Activated CD8-positive, alpha-beta memory T cell treated with anti-CD3 and anti-CD28 coated beads, Interleukin-2, amount 10 ng/mL, durations not matched to agents 7 days and 5 days (primary cell): Measurements from ENCODE around the gene CEP72. TPM values are rescaled to one million over a fixed set of nuclear protein-coding genes. Genes with fewer than 3 reads are reported as not detected.

Experiments used
- ATAC-seq: fragments of 150-1000 bp; cut with Tn5 transposase; one replicate; pipeline ENCODE4 v1.10.0; 2021; ENCODE audit warnings: moderate library complexity
- CTCF ChIA-PET: fragments of 350-600 bp; sonication (Branson Sonifier 250); formaldehyde crosslinking; loops from one replicate; lab custom pipeline; 2021; ENCODE audit warnings: antibody characterized with exemption; lab: Charles Lee
- DNase-seq: peaks from one replicate; pipeline ENCODE4 v3.0.0-alpha.2; 2020
- H3K27ac Mint-ChIP-seq: one replicate; pipeline ENCODE4 v1.8.0; 2021; ENCODE audit warnings: mild to moderate bottlenecking, mixed read lengths
- H3K27me3 Mint-ChIP-seq: one replicate; pipeline ENCODE4 v1.8.0; 2021; ENCODE audit warnings: mixed read lengths
- H3K36me3 Mint-ChIP-seq: one replicate; pipeline ENCODE4 v1.8.0; 2021; ENCODE audit warnings: mild to moderate bottlenecking, mixed read lengths
- H3K4me1 Mint-ChIP-seq: one replicate; pipeline ENCODE4 v1.8.0; 2021; ENCODE audit warnings: mixed read lengths
- H3K4me3 Mint-ChIP-seq: one replicate; pipeline ENCODE4 v1.8.0; 2021; ENCODE audit warnings: mild to moderate bottlenecking, moderate library complexity, mixed read lengths
- H3K9me3 Mint-ChIP-seq: one replicate; pipeline ENCODE4 v1.8.0; 2022; ENCODE audit warnings: low read depth, mixed read lengths
- total RNA-seq, 2 experiments: library from RNA; stranded (reverse); gene quantifications; one replicate each; pipeline ENCODE4 v1.2.3, GENCODE V29; 2021

The CEP72 gene
- total RNA-seq, 2 experiments from 2014 or later = 32.2 to 40.5 TPM

GRCh38 chr5:644971-645370 lies 32.8 kb downstream of the CEP72 start:
- H3K9me3 Mint-ChIP-seq = no peaks in the 10 kb centered on the region
- H3K4me3 Mint-ChIP-seq = no peak overlapping the region
- no peak for ATAC-seq
- no peaks in the 10 kb centered on the region for H3K27me3 Mint-ChIP-seq
- H3K4me1 Mint-ChIP-seq = peaks cover 5% of the 10 kb centered on the region
- H3K27ac Mint-ChIP-seq = no peak overlapping the region
- CTCF ChIA-PET = no interaction called here
- DNase-seq = no peak
- peaks cover 24% of the 10 kb centered on the region for H3K36me3 Mint-ChIP-seq

GRCh38 chr5:645421-645820 lies 33.3 kb downstream of the CEP72 start:
- Mint-ChIP-seq H3K9me3 (no peaks in the 10 kb centered on the region), H3K4me3 (no peak overlapping the region), H3K36me3 (peaks cover 20% of the 10 kb centered on the region), H3K27ac (no peak overlapping the region), H3K4me1 (peaks cover 5% of the 10 kb centered on the region), H3K27me3 (no peaks in the 10 kb centered on the region)
- DNase-seq (no peak), ATAC-seq (no peak)
- CTCF ChIA-PET = no interaction called here

GRCh38 chr5:646396-647201 lies 34.5 kb downstream of the CEP72 start:
- Mint-ChIP-seq H3K27ac (no peak overlapping the region), H3K9me3 (no peaks in the 10 kb centered on the region), H3K36me3 (peaks cover 20% of the 10 kb centered on the region), H3K4me3 (no peak overlapping the region), H3K27me3 (no peaks in the 10 kb centered on the region), H3K4me1 (peaks cover 5% of the 10 kb centered on the region)
- DNase-seq (no peak), ATAC-seq (no peak)
- CTCF ChIA-PET = interaction anchor here (0.8 kb wide), 1 partner anchor 23 kb away, joined by 3 read pairs; no protein-coding TSS in a partner anchor

- peaks cover 26% of the 10 kb centered on the region for H3K36me3 Mint-ChIP-seq
- DNase-seq = no peak
- no peak for ATAC-seq
- H3K27me3 Mint-ChIP-seq = no peaks in the 10 kb centered on the region
- H3K9me3 Mint-ChIP-seq = no peaks in the 10 kb centered on the region
- peaks cover 5% of the 10 kb centered on the region for H3K4me1 Mint-ChIP-seq
- CTCF ChIA-PET = interaction anchor here (0.8 kb wide), 1 partner anchor 23 kb away, joined by 3 read pairs; no protein-coding TSS in a partner anchor
- no peak overlapping the region for H3K4me3 Mint-ChIP-seq
- no peak overlapping the region for H3K27ac Mint-ChIP-seq
Observed at GRCh38 chr5:647311-647710, 35.2 kb downstream of the CEP72 start.

GRCh38 chr5:647727-648126 lies 35.6 kb downstream of the CEP72 start:
- DNase-seq (no peak), ATAC-seq (no peak)
- CTCF ChIA-PET = interaction anchor here (0.8 kb wide), 1 partner anchor 22 kb away, joined by 3 read pairs; no protein-coding TSS in a partner anchor
- Mint-ChIP-seq H3K4me1 (peaks cover 5% of the 10 kb centered on the region), H3K27ac (no peak overlapping the region), H3K27me3 (no peaks in the 10 kb centered on the region), H3K9me3 (no peaks in the 10 kb centered on the region), H3K36me3 (peaks cover 26% of the 10 kb centered on the region), H3K4me3 (no peak overlapping the region)

GRCh38 chr5:651296-652022 lies 39.3 kb downstream of the CEP72 start:
- no peak for ATAC-seq

GRCh38 chr5:652023-652515 lies 39.9 kb downstream of the CEP72 start:
- CTCF ChIA-PET = no interaction called here
- Mint-ChIP-seq H3K9me3 (no peaks in the 10 kb centered on the region), H3K27me3 (no peaks in the 10 kb centered on the region), H3K27ac (no peak overlapping the region), H3K4me1 (no peaks in the 10 kb centered on the region), H3K4me3 (no peak overlapping the region), H3K36me3 (peaks cover 18% of the 10 kb centered on the region)
- DNase-seq (no peak), ATAC-seq (no peak)

More at GRCh38 chr5:651296-652022, 39.3 kb downstream of the CEP72 start:
- CTCF ChIA-PET = no interaction called here
- no peak for DNase-seq
- H3K36me3 Mint-ChIP-seq = peaks cover 19% of the 10 kb centered on the region
- H3K27me3 Mint-ChIP-seq = no peaks in the 10 kb centered on the region
- H3K4me3 Mint-ChIP-seq = no peak overlapping the region
- H3K4me1 Mint-ChIP-seq = no peaks in the 10 kb centered on the region
- H3K27ac Mint-ChIP-seq = no peak overlapping the region
- no peaks in the 10 kb centered on the region for H3K9me3 Mint-ChIP-seq

GRCh38 chr5:652773-653350 lies 40.7 kb downstream of the CEP72 start:
- DNase-seq (no peak), ATAC-seq (no peak)
- Mint-ChIP-seq H3K4me1 (no peaks in the 10 kb centered on the region), H3K36me3 (peaks cover 24% of the 10 kb centered on the region), H3K4me3 (no peak overlapping the region), H3K27me3 (no peaks in the 10 kb centered on the region), H3K9me3 (no peaks in the 10 kb centered on the region), H3K27ac (no peak overlapping the region)
- CTCF ChIA-PET = interaction anchor here (1.5 kb wide), 1 partner anchor 17 kb away, joined by 6 read pairs; no protein-coding TSS in a partner anchor

GRCh38 chr5:654071-654778 lies 42.1 kb downstream of the CEP72 start:
- peaks cover 33% of the 10 kb centered on the region for H3K36me3 Mint-ChIP-seq
- CTCF ChIA-PET = interaction anchor here (1.5 kb wide), 1 partner anchor 15 kb away, joined by 6 read pairs; no protein-coding TSS in a partner anchor
- DNase-seq = no peak
- H3K27ac Mint-ChIP-seq = no peak overlapping the region
- no peaks in the 10 kb centered on the region for H3K4me1 Mint-ChIP-seq
- no peaks in the 10 kb centered on the region for H3K27me3 Mint-ChIP-seq
- no peaks in the 10 kb centered on the region for H3K9me3 Mint-ChIP-seq
- ATAC-seq = no peak
- no peak overlapping the region for H3K4me3 Mint-ChIP-seq

GRCh38 chr5:655406-655805 lies 43.3 kb downstream of the CEP72 start:
- DNase-seq = no peak
- no peak for ATAC-seq
- H3K36me3 Mint-ChIP-seq = peaks cover 42% of the 10 kb centered on the region
- H3K27ac Mint-ChIP-seq = no peak overlapping the region
- CTCF ChIA-PET = no interaction called here
- no peaks in the 10 kb centered on the region for H3K4me1 Mint-ChIP-seq
- H3K27me3 Mint-ChIP-seq = no peaks in the 10 kb centered on the region
- H3K4me3 Mint-ChIP-seq = no peak overlapping the region
- H3K9me3 Mint-ChIP-seq = no peaks in the 10 kb centered on the region

GRCh38 chr5:657570-657969 lies 45.4 kb downstream of the CEP72 start:
- DNase-seq (no peak), ATAC-seq (no peak)
- H3K4me3 Mint-ChIP-seq = no peak overlapping the region
- no peaks in the 10 kb centered on the region for H3K27me3 Mint-ChIP-seq
- peaks cover 45% of the 10 kb centered on the region for H3K36me3 Mint-ChIP-seq
- H3K27ac Mint-ChIP-seq = no peak overlapping the region
- CTCF ChIA-PET = no interaction called here
- no peaks in the 10 kb centered on the region for H3K4me1 Mint-ChIP-seq
- no peaks in the 10 kb centered on the region for H3K9me3 Mint-ChIP-seq

GRCh38 chr5:658103-658502 lies 46.0 kb downstream of the CEP72 start:
- ATAC-seq (no peak), DNase-seq (no peak)
- Mint-ChIP-seq H3K4me1 (no peaks in the 10 kb centered on the region), H3K9me3 (no peaks in the 10 kb centered on the region), H3K27ac (no peak overlapping the region), H3K36me3 (peaks cover 46% of the 10 kb centered on the region), H3K4me3 (no peak overlapping the region), H3K27me3 (no peaks in the 10 kb centered on the region)
- CTCF ChIA-PET = no interaction called here
